Measurements from ENCODE around the gene EGFL6.
A peak's percentile ranks its signal among the peaks of the same experiment; 100 is the strongest.

The EGFL6 gene

GRCh38 chrX:13652850-13653693 is 83.7 kb downstream of the EGFL6 start, which contains the start of gene TCEANC:
Gene TCEANC, plus strand, starts transcription at chrX:13653141. Its CDS starts 9,368 bp downstream, at chrX:13662509.
- TF ChIP-seq ZFX (IDR thresholded peaks at IDR 0.05), result peak; percentile 14; the same call in 1 of the 2 replicates
- TF ChIP-seq, protein P1, sequence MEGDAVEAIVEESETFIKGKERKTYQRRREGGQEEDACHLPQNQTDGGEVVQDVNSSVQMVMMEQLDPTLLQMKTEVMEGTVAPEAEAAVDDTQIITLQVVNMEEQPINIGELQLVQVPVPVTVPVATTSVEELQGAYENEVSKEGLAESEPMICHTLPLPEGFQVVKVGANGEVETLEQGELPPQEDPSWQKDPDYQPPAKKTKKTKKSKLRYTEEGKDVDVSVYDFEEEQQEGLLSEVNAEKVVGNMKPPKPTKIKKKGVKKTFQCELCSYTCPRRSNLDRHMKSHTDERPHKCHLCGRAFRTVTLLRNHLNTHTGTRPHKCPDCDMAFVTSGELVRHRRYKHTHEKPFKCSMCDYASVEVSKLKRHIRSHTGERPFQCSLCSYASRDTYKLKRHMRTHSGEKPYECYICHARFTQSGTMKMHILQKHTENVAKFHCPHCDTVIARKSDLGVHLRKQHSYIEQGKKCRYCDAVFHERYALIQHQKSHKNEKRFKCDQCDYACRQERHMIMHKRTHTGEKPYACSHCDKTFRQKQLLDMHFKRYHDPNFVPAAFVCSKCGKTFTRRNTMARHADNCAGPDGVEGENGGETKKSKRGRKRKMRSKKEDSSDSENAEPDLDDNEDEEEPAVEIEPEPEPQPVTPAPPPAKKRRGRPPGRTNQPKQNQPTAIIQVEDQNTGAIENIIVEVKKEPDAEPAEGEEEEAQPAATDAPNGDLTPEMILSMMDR (conservative IDR thresholded peaks at IDR 0.05), result no peak
- peak within 1 kb of the TSS; percentile 80 for H3K27ac ChIP-seq

- H3K27ac ChIP-seq, result no peak overlapping the region
- TF ChIP-seq ZFX (IDR thresholded peaks at IDR 0.05), result no peak
- TF ChIP-seq, protein P1 (conservative IDR thresholded peaks at IDR 0.05), result no peak
These were observed 84.7 kb downstream of the EGFL6 start for GRCh38 chrX:13654116-13654515.

DNA sequence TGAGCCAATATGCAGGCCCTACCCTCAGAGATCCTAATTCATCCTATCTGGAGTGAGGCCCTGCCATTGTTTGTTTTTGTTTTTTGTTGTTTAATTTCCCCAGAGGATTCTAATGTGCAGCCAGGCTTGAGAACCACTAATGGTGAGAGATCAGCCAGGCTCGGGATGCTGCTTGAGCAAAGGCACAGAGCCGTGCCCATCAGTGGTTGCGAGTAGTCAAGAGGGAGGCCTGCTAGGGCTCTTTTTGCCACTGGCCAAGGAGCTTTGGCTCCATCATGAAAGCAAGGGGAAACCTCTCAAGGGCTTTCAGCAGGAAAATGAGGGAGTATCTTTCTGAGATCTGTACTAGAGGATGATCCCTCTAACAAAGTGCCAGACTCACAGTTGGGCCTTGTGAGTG is 86.3 kb downstream of the EGFL6 start:
- TF ChIP-seq ZFX (IDR thresholded peaks at IDR 0.05), result no peak
- TF ChIP-seq, protein P1 (conservative IDR thresholded peaks at IDR 0.05), result no peak
- H3K27ac ChIP-seq, result no peak overlapping the region

DNA sequence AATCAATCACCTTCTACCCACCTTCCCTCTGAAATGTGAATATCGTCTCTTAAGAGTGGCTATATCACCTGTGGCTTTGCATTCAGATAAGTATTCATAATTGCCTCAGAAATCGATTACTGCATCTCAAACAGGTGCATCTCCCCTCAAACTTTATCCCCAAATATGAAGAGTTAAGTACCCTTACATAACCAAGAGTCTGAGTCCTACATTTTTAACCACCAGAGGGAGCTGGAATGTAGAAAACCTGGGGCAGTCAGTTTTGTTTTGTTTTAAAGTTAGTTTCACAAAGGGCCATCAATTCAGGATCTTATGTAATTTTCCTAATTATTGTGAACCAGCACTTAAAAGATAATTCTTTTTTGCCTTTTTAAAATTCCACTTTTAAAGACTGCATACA is 89.2 kb downstream of the EGFL6 start:
- no peak overlapping the region for H3K27ac ChIP-seq
- TF ChIP-seq ZFX (IDR thresholded peaks at IDR 0.05), result no peak
- TF ChIP-seq, protein P1 (conservative IDR thresholded peaks at IDR 0.05), result peak; percentile 71

- TF ChIP-seq ZFX (IDR thresholded peaks at IDR 0.05), result no peak
- TF ChIP-seq, protein P1 (conservative IDR thresholded peaks at IDR 0.05), result no peak
- H3K27ac ChIP-seq, result no peak overlapping the region
These were observed 89.7 kb downstream of the EGFL6 start for GRCh38 chrX:13659063-13659462.

DNA sequence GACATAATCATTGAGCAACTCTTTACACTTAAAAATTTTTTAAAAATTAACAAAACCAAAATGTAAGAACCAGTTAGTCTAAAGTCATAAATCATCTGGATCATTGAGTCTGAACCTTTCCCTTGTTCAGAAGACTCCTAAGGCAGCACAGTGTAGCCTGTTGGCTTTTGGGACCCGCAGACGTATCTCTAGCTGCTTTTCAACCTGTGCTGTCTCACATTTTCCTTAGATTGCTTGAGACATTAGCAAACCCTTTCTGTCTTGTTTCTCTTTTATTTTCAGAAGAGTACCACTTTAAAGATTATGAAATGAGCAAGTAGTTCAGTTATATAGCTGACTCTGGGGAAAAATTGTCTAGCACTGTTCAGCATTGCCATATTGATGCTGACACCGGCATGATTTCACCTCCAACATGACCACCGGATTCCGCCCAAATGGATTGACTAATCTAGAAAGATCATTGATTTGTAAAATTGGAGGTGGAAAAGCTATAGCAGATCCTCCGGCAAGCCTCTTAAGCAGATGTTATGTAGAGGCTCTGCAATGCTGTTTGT is 92.4 kb downstream of the EGFL6 start:
- H3K27ac ChIP-seq, result no peak overlapping the region
- TF ChIP-seq, protein P1 (conservative IDR thresholded peaks at IDR 0.05), result no peak
- TF ChIP-seq ZFX (IDR thresholded peaks at IDR 0.05), result no peak

DNA sequence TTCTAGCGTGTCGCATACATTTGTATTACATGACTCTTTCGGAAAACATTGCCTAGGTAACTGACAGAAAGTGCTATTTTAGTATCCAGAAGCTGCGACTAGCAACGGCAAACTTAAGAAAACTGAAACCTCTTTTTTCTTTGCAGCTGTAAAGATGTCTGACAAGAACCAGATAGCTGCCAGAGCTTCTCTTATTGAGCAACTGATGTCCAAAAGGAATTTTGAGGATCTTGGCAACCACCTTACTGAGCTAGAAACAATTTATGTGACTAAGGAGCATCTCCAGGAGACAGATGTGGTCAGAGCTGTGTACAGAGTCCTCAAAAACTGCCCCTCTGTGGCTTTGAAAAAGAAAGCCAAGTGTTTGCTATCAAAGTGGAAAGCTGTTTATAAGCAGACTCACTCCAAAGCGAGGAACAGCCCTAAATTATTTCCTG is 93.0 kb downstream of the EGFL6 start:
- TF ChIP-seq ZFX (IDR thresholded peaks at IDR 0.05), result no peak
- H3K27ac ChIP-seq, result no peak overlapping the region

All from C4-2B (cell line).